MV-4-11 (cell line): ENCODE results near the gene PALLD.
"Not testable (repeated sequence)": the region's sequence is repeated elsewhere in the genome, so short reads cannot be mapped to it uniquely, and the experiment has no call there.

Experiments used
- DNase-seq: peaks from one replicate; lab custom pipeline; 2025; lab: John Stamatoyannopoulos, UW

The PALLD gene

DNA sequence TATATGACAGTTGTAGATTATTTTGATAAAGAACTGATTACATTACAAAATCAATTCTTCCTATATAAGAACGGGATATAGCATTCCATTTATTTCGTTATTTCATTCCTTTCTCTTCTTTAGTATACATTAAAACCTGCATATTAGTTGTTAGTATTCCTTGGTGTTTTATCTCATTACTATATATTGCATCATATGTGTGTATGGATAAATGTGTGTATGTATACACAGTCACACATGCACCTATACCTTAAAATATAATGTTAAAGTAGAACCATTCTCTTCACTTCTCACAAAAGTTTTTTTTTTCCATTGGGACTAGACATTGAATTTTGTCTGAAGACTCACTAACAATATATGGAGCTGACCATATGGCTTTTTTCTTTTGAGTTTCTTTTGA, 5.3 kb upstream of the PALLD start:
- DNase-seq, result no peak

DNA sequence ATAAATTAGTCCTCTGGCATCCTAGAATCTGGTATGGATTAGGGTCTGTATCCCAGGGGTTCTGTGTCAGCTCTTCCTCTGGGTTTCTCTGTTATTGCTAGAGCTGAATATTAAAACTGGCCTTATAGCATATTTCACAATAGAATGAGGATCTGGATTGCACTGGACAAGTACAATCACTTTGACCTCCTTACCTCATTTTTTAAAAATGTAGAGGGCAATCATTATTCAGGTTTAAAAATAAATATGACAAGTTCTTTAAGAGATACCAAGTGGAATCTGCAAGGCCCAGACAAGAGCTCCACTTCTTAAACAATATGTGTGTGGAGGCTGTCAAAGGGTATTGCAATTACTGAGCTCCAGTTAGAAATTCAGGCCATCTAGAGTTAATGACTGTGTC, 1.4 kb downstream of the PALLD start:
- no peak for DNase-seq

DNA sequence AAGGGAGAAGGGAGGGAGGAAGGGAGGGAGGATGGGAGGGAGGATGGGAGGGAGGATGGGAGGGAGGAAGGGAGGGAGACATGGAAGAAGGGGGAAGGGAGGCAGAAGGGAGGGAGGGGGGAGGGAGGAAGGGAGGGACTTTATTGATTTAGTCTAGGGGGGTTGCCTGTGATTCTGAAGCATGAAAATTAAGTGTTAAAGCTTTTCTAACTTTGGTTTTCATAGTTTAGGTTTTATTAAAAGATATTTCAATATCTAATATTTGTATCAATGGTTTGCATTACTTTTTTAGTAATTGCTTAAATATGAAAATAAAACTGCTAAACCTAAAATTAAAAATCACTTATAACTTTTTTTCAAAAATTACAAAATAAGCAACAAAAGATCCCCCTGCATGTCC, 2.4 kb downstream of the PALLD start:
- DNase-seq, result no peak

DNA sequence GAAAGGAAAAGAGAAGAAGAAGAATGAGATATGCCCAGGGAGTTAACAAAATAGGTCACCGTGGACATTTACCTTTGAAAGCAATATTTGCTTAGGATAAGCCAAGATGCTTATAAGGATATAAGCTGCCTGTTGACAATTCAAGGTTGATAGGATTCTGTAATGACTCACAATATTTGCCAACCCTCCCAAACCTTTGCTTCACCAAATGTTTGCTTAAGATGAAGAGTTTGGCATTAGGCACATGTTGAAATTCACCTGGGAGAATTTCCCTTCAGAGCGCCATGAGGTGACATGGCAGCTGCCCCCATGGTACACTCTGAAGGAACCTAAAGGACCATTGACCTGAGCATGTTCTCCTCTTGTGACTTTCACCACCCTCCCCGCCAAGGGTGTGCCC, 4.6 kb downstream of the PALLD start:
- DNase-seq, result no peak

DNA sequence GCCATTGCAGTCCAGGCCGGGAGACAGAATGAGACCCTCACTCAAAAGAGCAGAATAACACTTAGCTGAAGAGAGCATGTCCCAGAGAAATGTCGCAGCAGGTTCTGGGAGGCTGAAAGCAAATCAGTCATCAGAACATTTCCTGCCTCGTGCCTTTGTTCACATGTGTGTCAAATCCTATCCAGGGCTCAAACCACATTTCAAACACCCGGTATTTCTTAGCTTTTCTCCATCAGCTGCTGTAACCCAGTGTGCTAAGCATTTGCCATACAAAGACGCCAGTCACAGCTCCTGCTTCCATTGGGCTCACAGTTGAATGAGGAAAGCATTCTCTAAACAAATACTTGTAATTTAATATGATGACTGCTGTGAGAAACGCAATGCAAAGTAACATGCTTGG, 6.0 kb downstream of the PALLD start:
- DNase-seq, result no peak

DNA sequence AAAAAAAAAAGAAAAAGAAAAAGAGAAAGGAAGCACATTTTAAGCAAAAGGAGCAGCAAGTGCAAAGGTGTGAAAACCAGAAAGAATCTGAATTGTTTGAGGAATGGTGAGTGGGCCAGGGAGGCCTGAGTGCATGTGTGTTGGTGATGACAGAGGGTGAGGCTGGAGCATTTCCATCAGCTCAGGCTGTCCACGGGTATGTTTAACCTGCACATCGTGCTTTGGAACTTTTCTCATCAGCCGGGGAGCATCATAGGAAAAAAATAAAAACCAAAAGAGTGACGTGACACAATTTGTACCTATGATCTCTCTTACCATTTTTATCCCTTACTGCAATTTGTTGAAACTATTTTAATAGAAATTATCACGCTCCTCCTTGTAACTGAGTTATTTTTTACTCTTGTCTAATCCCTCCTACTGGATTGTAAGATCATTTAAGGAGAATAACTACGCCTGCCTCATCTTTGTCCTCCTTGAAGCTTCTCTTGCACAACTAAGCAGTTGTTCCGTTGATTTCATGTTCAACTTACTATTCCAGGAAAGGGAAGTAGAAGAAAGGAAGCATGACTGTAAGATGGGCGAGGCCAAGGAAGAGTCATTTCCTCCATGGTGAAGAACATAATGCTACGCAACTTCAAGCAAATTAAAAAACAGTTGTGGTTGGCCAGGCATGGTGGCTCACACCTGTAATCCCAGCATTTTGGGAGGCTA, 7.0 kb downstream of the PALLD start:
- peak; percentile 97 for DNase-seq

DNA sequence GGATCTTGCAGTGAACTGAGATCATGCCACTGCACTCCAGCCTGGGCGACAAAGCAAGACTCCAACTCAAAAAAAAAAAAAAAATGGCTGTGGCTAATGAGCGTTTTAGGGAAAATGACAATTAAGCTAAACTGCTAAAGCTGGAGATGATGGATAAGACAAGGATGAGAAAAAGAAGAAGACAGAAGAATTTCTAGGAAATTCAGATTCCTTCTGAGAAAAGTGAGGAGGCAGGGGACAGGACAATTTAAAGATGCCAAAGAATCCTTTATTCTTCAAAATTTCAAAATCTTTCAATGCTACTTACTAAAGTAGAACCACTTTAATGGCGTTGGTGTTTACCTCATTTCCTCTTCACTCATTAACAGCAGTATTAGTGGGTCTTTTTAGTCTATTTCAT, 7.7 kb downstream of the PALLD start:
- no peak for DNase-seq

DNA sequence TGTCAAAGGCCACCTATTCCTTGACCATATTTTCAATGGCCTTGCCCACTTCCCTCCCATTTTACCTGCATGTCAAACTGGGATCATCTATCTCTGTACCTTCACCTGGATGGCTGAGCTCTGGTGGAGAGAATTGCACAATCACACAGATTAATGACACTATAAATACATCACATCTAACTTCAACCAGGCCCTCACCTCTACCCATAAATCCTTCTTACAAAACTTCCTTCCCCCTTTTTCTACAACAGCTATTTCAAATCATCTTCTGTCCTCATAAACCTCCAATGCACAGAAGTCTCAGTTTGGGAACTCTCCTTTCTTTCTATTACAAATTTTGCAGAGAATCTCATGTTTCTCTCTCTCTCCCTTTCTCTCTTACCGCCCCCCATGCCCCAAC, 9.2 kb downstream of the PALLD start:
- peak; percentile 36 for DNase-seq

DNA sequence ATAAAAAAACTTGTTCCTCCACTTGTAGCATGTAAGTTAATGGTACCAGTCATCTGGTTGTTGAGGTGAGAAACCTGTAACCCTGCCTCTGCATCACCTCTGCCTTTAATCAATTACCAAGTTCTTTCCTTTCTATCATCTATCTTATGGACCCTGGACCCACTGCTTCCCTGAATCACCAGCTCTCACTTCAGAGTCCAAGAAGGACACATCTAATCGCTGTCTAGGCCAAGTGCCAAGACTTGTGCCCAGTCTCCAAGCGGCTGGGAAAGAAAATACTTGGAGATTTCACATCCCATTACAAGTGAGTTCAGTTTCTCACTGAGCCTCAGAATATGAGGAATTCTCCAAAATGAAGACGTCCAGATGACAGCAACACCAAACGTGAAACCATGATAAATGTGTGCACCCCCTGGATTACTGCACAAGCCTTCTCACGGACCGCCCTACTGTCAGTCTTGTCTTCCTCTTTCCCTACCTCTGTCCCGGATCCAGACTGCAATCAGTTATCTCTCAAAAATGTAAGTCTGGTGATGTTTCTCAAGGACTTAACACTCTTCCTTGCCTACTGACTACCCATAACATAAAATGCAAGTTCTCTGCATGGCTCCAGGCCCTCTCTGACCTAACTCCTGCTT, 10.4 kb downstream of the PALLD start:
- no peak for DNase-seq

DNA sequence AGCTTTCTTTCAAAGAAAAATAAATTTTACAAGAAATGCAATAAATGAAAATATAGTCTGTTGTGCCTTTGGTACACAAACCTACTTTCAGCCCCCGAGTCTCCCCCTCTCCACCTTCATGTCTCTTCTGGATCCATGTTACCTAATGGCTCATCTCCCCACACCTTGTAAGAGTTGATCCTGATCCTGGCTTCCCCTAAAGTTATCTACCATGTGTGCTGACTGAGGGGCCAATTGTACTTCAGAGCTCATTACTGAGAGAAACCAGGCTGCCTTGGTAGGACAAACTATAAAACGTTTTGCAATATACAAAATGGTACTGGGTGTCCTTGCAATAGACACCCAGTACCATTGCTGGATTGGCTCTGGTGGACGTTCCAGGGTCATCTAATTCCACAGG, 11.8 kb downstream of the PALLD start:
- DNase-seq, result no peak

DNA sequence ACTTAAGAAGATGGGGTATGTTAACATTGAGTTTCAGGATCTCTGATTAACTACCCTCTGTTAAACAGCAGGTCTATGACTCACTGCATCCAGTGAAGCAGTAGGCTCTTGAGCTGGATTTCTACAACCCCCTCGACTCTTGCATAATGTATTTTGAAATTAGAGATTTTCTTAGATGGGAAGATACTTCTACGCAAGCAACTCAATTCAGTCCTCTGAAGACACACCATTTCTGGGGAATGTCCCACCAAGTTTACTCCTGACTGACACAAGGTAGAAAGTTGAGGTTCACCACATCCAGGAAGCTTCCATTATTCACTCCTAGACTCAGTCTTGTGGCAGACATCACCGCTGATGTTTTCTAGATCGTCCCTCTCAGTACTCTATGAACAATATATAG, 12.9 kb downstream of the PALLD start:
- peak; percentile 89 for DNase-seq

DNA sequence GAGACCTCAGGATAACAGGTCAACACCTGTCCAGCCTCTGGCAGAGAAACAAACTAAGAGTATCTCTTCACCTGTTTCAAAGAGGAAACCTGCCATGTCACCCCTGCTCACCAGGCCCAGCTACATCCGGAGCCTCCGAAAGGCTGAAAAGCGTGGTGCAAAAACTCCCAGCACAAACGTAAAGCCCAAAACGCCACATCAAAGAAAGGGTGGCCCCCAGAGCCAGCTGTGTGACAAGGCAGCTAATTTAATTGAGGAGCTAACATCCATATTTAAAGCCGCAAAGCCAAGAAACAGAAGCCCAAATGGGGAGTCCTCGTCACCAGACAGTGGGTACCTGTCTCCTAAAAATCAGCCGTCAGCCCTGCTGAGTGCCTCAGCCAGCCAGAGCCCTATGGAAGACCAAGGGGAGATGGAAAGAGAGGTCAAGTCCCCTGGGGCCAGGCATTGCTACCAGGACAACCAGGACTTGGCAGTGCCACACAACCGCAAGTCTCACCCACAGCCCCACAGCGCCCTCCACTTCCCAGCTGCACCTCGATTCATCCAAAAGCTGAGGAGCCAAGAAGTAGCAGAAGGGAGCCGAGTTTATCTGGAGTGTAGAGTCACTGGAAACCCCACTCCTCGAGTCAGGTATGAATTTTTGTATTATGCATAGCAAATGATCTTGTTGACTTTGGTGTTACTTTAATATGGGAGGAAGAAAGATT, 15.1 kb downstream of the PALLD start:
- DNase-seq, result no peak

DNA sequence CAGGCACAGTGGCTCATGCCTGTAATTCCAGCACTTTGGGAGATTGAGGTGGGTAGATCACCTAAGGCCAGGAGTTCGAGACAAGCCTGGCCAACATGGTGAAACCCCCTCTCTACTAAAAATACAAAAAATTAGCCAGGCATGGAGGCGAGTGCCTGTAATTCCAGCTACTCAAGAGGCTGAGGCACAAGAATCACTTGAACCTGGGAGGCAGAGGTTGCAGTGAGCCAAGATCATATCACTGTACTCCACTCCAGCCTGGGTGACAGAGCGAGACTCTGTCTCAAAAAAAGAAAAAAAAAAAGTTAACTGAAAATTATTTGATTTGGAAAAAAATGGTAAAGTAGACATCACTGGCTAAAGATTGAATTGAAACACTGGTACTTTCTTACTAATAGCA, 17.0 kb downstream of the PALLD start:
- DNase-seq, result not testable (repeated sequence)

DNA sequence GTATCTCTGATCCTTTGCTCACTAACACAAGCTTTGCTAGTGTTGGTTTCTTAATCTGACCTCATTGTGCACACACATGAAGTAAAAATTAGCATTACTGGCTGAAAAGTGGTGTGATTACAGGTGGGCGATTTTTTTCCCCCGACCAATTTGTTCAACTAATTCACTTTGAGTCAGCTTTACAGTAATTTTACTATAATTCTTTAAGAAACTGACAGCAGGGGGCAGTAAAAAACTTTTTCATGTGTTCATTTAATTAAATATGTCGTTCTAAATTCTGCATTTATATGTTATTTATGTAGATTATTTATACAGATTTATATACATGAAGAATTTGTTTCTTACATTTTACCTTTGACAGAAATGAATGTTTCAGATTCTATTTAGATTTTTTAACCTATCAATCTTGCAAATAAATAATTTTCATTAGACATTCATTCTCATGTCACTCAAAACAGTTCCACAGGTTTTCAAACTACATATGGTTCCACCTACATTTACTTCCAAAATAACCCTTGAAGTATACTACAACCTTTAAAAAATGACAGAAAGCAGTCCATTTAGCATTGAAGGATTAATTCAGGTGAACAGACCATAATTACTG, 17.5 kb downstream of the PALLD start:
- DNase-seq, result peak; percentile 19

DNA sequence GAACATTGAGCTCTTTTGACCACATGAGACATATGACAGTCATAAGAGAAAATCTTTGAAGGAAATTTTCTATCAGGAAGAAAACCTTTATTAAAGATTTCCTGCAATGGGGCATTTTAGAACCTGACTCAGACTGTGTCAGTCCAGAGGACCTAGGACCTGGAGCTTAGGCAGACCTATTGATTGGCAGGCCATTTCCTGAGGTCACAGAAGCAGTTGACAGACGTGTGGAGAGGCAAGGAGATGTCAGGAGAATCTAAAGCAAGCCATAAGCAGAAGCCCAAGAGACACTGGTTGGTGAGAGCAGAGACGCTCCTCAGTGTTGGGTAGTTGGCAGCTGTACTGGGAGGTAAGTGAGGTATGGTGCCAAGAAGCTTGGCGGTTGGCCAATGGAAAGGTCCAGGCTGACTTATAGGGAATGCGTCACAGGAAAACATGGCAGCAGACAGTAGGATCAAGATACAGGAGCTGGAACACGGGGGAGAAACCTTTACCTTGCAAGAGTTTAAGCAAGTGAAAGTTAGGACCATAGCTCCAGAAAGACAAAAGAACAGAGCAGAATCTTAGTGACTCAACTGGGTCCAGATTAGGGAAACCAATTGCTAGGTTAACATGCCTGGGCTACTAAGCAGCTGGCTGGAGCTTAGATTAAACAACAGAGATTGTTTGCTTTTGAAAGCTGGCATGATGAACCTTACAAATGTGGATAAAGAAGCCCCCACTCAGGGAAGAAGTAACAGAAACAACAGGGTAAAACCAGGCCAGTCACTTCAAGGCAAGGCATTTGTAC, 18.6 kb downstream of the PALLD start:
- no peak for DNase-seq

DNA sequence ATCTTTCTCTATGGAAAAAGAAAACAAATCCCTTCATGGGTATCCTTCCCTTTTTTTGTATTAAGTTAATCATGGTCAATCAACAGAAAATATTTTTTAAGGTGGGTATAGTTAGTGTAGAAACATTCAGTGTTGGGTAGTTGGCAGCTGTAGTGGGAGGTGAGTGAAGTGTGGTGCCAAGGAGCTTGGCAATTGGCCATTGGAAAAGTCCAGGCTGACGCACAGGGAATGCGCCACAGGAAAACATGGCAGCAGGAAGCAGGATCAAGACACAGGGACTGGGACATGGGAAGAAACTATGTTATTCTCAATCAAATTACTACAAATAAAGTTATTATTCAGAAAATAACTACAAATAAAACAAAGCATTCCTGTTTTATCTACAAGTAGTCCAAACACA, 20.0 kb downstream of the PALLD start:
- no peak for DNase-seq

DNA sequence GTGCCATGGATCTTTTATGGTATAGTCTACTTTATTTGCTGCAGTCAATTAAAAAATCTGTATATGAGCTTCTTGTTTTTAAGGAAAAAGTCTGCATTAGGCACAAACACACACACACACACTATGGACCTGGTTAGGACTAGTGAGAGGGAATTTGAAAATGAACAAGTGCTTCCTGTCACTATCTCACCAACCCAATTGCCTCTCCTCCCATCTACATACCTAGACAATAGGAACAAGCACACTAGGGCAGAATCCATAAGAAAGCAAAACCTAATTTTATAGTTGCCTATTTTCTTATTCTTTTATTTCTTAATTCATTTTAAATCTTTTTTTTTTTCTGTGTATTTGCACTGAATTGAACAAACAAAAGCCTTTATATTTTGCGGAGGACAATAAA, 22.7 kb downstream of the PALLD start:
- DNase-seq, result no peak

DNA sequence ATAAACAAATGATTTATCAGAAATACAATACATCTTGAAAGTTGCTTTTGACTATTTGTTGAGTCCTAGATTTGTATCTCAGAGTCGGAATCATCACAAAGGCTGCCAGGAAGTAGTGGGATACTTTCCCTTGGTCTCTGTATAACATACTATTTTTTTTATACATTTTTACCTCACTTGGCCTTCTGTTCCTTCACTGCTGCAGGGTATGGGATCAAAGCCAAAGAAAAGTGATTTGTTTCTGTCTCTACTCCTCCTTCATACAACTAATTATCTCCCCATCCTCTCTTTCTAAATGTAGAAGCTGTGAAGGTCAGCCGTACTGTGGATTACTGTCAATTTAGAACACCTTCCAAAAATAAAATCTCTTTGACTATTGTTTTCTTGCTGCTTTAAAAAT, 24.9 kb downstream of the PALLD start:
- DNase-seq, result no peak

DNA sequence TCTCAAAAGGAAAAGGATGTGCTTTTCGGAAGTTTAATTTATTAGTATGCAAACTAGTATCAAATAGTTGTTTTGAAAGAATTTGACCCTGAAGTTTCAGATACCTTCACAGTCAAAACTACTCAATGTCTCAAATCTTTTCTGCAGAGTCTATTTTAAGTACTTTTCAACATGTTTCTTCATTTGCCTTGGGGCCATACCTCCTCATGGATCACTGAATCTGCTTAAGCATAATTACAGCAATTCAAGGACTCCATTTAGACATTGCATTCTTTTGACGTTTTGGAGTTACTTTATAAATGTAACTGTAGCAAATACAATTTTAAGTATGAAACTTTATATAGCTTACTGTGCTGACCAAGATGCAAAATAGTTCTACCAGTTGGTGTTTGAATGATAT, 25.5 kb downstream of the PALLD start:
- DNase-seq, result no peak

DNA sequence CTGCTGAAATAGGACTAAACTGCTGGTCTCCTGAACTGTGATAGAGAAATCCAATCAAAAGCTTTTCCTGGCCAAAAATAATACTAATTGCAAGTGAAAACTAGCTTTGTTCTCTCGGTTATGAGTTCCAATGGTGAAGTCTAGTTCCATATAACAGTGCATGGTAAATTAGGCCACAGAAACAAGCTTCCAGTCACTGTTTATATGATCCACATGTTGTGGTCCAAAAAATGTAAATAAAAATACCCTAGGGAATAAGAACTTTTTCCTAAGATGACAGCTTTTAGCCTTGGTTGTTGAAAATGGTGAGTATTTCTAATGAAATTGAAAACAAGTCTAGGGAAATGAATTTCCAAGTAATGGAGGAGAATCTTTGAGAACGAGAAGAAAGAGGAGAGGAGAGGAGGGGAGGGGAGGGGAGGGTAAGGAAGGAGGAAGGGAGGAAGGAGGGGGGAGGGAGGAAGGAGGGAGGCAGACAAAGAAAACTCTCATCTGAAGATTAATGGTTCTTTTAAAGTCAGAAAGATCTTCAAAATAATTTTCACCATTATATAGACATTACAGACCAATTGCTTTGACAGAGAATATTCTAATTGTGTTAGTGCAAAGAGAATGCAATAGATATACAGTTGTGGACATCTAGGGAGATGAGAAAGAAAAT, 26.1 kb downstream of the PALLD start:
- DNase-seq, result no peak

DNA sequence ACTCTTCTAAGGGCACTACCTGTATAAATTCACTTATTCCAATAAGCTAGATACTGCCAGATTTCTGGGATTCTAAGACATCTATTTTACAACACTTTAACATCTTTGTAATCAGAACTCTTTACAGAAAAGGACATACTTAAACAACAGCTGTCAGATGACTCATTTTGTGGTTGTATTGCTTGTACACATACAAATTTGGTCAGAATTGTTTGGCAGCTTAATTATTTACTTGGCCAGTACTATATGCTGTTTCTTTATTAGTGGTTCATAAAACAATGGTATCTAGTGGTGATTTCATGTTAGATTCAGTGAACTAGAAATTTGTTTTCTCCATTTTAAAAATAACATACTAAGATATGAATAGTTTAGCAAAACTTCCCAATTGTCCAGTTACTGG, 27.2 kb downstream of the PALLD start:
- DNase-seq, result no peak

DNA sequence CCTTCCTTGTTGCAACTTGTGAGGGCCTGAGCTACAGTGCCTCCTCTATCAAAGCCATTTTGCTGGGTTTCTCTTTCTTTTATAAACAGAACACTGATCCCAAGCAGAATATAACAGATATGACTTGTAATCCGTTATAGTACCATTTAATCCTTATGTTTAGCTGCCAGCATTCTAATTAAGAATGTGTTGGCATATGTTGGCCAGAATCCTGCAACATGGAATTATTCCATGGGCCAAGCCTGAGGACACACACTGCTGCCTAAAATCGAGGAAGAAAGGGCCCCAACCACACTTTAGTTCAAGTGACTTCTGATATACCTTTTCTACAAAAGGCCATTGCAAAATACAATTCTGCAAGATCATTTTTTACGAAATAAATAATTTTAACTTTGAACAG, 28.0 kb downstream of the PALLD start:
- DNase-seq, result no peak
